ENCODE data around the gene CHRM2.

- TF ChIP-seq, protein P1, sequence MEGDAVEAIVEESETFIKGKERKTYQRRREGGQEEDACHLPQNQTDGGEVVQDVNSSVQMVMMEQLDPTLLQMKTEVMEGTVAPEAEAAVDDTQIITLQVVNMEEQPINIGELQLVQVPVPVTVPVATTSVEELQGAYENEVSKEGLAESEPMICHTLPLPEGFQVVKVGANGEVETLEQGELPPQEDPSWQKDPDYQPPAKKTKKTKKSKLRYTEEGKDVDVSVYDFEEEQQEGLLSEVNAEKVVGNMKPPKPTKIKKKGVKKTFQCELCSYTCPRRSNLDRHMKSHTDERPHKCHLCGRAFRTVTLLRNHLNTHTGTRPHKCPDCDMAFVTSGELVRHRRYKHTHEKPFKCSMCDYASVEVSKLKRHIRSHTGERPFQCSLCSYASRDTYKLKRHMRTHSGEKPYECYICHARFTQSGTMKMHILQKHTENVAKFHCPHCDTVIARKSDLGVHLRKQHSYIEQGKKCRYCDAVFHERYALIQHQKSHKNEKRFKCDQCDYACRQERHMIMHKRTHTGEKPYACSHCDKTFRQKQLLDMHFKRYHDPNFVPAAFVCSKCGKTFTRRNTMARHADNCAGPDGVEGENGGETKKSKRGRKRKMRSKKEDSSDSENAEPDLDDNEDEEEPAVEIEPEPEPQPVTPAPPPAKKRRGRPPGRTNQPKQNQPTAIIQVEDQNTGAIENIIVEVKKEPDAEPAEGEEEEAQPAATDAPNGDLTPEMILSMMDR (IDR thresholded peaks at IDR 0.05), result no peak
- no peak for TF ChIP-seq POLR2A (IDR thresholded peaks at IDR 0.05)
Measured at GRCh38 chr7:136947347-136947746, 78.9 kb downstream of the CHRM2 start.

Data from lower leg skin (tissue), 3 donors.